ENCODE measurements around the gene GATA6. TPM values are rescaled to one million over a fixed set of nuclear protein-coding genes. Genes with fewer than 3 reads are reported as not detected.

Gene GATA6
- total and polyA plus RNA-seq, 10 of the 15 experiments (the other 5 are each of a cell fraction or from before 2014, with no cell fraction given), result 0.04 to 0.05 TPM; not detected in 8

GRCh38 chr18:22166069-22166950 lies 3.1 kb upstream of the GATA6 start:
- H3K4me2 ChIP-seq (ENCODE audit: control insufficient read depth, insufficient read depth), result no peak overlapping the region
- H3K4me3 ChIP-seq, result no peak overlapping the region
- no peaks in the 10 kb centered on the region for H3K79me2 ChIP-seq (ENCODE audit: control insufficient read depth, insufficient read depth, low read length)
- ATAC-seq (no peak), DNase-seq (ENCODE audit: low read depth, low spot score) (no peak), FAIRE-seq (no peak)
- no peaks in the 10 kb centered on the region for H3K4me1 ChIP-seq (ENCODE audit: control insufficient read depth, insufficient read depth, low read length)
- WGBS (ENCODE audit: insufficient coverage, insufficient replicate concordance, low lambda C conversion rate, missing lambda C conversion rate), result 28% methylated on average over 42 of the region's 46 CpGs
- CTCF ChIA-PET, result no interaction called here
- H3K9ac ChIP-seq (ENCODE audit: control insufficient read depth, insufficient read depth, low read length), result no peak overlapping the region
- POLR2A ChIA-PET, result no interaction called here
- intact Hi-C loops (cut with micrococcal nuclease; ENCODE audit: unreplicated experiment), result no loop called here
- RAD21 ChIA-PET (ENCODE audit: unreplicated experiment), result no interaction called here
- no peaks in the 10 kb centered on the region for H3K36me3 ChIP-seq (ENCODE audit: control insufficient read depth in 2 of 2, insufficient read depth in 2 of 2, low read length in 1 of 2)
- no peak overlapping the region for H3K27ac ChIP-seq (ENCODE audit: control insufficient read depth, insufficient read depth)
- SMC1A ChIA-PET (ENCODE audit: uncharacterized antibody, unreplicated experiment), result no interaction called here
- TF ChIP-seq CEBPZ (IDR thresholded peaks at IDR 0.05; ENCODE audit: low read depth, low read length) (no peak), SREBF1 (IDR thresholded peaks at IDR 0.05; ENCODE audit: low read length) (no peak), MLLT1 (IDR thresholded peaks at IDR 0.05) (no peak), RCOR1 (conservative IDR thresholded peaks at IDR 0.05; ENCODE audit: low read depth, low read length) (no peak), TCF12 (IDR thresholded peaks at IDR 0.05; ENCODE audit: low read depth, low read length) (no peak), RFX5 (IDR thresholded peaks at IDR 0.05; ENCODE audit: low read depth, low read length) (no peak), HDGF (IDR thresholded peaks at IDR 0.05) (no peak), NFYB (IDR thresholded peaks at IDR 0.05; ENCODE audit: insufficient read depth, low read depth, low read length) (no peak), YY1 (IDR thresholded peaks at IDR 0.05; ENCODE audit: low read depth, low read length) (no peak), MYB (IDR thresholded peaks at IDR 0.05; ENCODE audit: borderline replicate concordance, low read depth, low read length) (no peak), CTCF (IDR thresholded peaks at IDR 0.05 in 2 of 3, conservative IDR thresholded peaks at IDR 0.05 in 1 of 3; ENCODE audit: control insufficient read depth in 2 of 3, extremely low read depth in 1 of 3, insufficient read depth in 1 of 3, low read depth in 3 of 3, low read length in 3 of 3) (no peak), YBX1 (IDR thresholded peaks at IDR 0.05) (no peak), NBN (IDR thresholded peaks at IDR 0.05) (no peak), MXI1 (IDR thresholded peaks at IDR 0.05; ENCODE audit: low read depth, low read length) (no peak), NR2F1 (conservative IDR thresholded peaks at IDR 0.05) (no peak)
- in situ Hi-C loops (cut with MboI), result no loop called here
- no TSS peak for BruUV-seq (replicated peaks)
- no peak overlapping the region for H2AFZ ChIP-seq (ENCODE audit: control insufficient read depth, low read depth, low read length)
- H3K27me3 ChIP-seq (replicated peaks in 1 of 2; ENCODE audit: control insufficient read depth in 2 of 2, insufficient read depth in 2 of 2, low read length in 1 of 2), result peaks cover 9 to 23% of the 10 kb centered on the region in 2 experiments
- H4K20me1 ChIP-seq (ENCODE audit: control insufficient read depth, insufficient read depth), result no peaks in the 10 kb centered on the region
- no peaks in the 10 kb centered on the region; the same call in 2 of the 3 replicates for H3K9me3 ChIP-seq (replicated peaks; ENCODE audit: control insufficient read depth, insufficient read depth, low read length)

Measured in GM12878 (cell line).